ENCODE data around the gene SETBP1.

SETBP1 gene

GRCh38 chr18:44881461-44882162, 200.9 kb downstream of the SETBP1 start:
- no peak for DNase-seq

GRCh38 chr18:44882163-44882868, 201.6 kb downstream of the SETBP1 start:
- no peak for DNase-seq

GRCh38 chr18:44883671-44884070, 203.0 kb downstream of the SETBP1 start:
- no peak for DNase-seq

- DNase-seq, result no peak
These were observed 203.7 kb downstream of the SETBP1 start for GRCh38 chr18:44884431-44884830.

- no peak for DNase-seq
These were observed 204.8 kb downstream of the SETBP1 start for GRCh38 chr18:44885507-44885906.

- DNase-seq, result peak; percentile 81
These were observed 206.5 kb downstream of the SETBP1 start for GRCh38 chr18:44887227-44887631.

- no peak for DNase-seq
These were observed 208.4 kb downstream of the SETBP1 start for GRCh38 chr18:44889111-44889510.

GRCh38 chr18:44893045-44893706, 212.5 kb downstream of the SETBP1 start:
- DNase-seq, result peak; percentile 22

- no peak for DNase-seq
These were observed 213.3 kb downstream of the SETBP1 start for GRCh38 chr18:44893966-44894365.

GRCh38 chr18:44895176-44895798, 214.6 kb downstream of the SETBP1 start:
- peak; percentile 62 for DNase-seq

- DNase-seq, result no peak
These were observed 216.2 kb downstream of the SETBP1 start for GRCh38 chr18:44896846-44897245.

- DNase-seq, result no peak
These were observed 216.7 kb downstream of the SETBP1 start for GRCh38 chr18:44897411-44897810.

- DNase-seq, result no peak
These were observed 217.1 kb downstream of the SETBP1 start for GRCh38 chr18:44897816-44898215.

- no peak for DNase-seq
These were observed 217.8 kb downstream of the SETBP1 start for GRCh38 chr18:44898498-44898897.

- no peak for DNase-seq
These were observed 219.1 kb downstream of the SETBP1 start for GRCh38 chr18:44899832-44900231.

GRCh38 chr18:44900627-44901026, 219.9 kb downstream of the SETBP1 start:
- DNase-seq, result no peak

- DNase-seq, result no peak
These were observed 220.6 kb downstream of the SETBP1 start for GRCh38 chr18:44901283-44901682.

GRCh38 chr18:44903327-44903726, 222.6 kb downstream of the SETBP1 start:
- no peak for DNase-seq

GRCh38 chr18:44904768-44905167, 224.1 kb downstream of the SETBP1 start:
- no peak for DNase-seq

- DNase-seq, result no peak
These were observed 228.6 kb downstream of the SETBP1 start for GRCh38 chr18:44909191-44909719.

GRCh38 chr18:44911260-44911659, 230.6 kb downstream of the SETBP1 start:
- no peak for DNase-seq

- no peak for DNase-seq
These were observed 231.1 kb downstream of the SETBP1 start for GRCh38 chr18:44911773-44912172.
